Testis (tissue), 2 donors: ENCODE measurements around the gene MAOB.

Experiments used
- POLR2A ChIP-seq: fragments of 450-650 bp; IDR thresholded peaks from one replicate; pipeline ENCODE4 v1.6.1; 2017; ENCODE audit warnings: antibody characterized with exemption, mild to moderate bottlenecking, moderate library complexity
- TF ChIP-seq, protein P1 (sequence below), 3 experiments: fragments of 450-650 bp in 2 of 3; fragments of 200-600 bp in 1 of 3; sonication (generic) in 1 of 3; IDR thresholded peaks; one replicate each; pipeline ENCODE4 v1.5.1; 2016 to 2019; ENCODE audit warnings: antibody characterized with exemption in 3 of 3, mild to moderate bottlenecking in 2 of 3, moderate library complexity in 1 of 3

DNA sequence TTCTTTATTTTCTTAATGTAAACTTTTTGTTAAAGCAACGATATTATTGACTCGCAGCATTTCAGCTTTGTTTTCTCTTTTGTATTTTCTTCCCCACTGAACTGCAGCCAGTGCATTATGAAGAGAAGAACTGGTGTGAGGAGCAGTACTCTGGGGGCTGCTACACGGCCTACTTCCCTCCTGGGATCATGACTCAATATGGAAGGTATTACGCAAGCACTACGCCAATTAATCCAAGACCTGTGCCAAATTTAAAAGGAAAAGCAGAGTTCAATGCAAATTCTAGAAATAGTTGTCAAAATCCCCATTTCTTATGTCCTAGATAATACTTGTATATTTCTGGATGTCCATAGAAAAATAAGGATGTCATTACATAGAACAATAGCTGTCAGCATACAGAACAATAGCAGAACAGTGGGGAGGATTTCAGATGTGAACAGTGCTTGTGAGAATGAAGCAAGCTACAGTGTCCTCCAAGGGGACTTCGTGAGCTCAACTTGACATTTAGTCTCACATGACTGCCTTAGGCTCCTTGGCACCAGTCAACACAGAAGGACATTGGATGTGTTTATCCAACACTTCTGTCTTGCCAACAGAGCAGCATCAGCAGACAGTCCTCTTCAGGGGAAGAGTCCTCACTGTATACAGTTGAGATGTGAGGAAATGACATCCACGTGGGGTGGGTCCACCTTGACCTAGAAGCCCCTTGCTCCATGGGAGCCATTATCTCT, 140.2 kb downstream of the MAOB start:
- TF ChIP-seq, protein P1, sequence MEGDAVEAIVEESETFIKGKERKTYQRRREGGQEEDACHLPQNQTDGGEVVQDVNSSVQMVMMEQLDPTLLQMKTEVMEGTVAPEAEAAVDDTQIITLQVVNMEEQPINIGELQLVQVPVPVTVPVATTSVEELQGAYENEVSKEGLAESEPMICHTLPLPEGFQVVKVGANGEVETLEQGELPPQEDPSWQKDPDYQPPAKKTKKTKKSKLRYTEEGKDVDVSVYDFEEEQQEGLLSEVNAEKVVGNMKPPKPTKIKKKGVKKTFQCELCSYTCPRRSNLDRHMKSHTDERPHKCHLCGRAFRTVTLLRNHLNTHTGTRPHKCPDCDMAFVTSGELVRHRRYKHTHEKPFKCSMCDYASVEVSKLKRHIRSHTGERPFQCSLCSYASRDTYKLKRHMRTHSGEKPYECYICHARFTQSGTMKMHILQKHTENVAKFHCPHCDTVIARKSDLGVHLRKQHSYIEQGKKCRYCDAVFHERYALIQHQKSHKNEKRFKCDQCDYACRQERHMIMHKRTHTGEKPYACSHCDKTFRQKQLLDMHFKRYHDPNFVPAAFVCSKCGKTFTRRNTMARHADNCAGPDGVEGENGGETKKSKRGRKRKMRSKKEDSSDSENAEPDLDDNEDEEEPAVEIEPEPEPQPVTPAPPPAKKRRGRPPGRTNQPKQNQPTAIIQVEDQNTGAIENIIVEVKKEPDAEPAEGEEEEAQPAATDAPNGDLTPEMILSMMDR (IDR thresholded peaks at IDR 0.05) = no peak
- TF ChIP-seq POLR2A = no peak
